K562 (cell line): ENCODE data around the gene ZNHIT6. TPM values are rescaled to one million over a fixed set of nuclear protein-coding genes. Genes with fewer than 3 reads are reported as not detected.

ENCODE experiments used
- ASH1L ChIP-seq: fragments of 450-650 bp; IDR thresholded peaks from 2 replicates; pipeline ENCODE4 v1.6.1; 2018; ENCODE audit warnings: borderline replicate concordance, mild to moderate bottlenecking, low read depth; ENCODE audit not compliant: partially characterized antibody
- GABPA ChIP-seq: fragments of 200-800 bp; sonication (Bioruptor generic); conservative IDR thresholded peaks from 2 replicates; pipeline ENCODE4 v1.6.1; 2016; ENCODE audit warnings: low read depth, missing genetic modification characterization, missing compliant biosample characterization
- NFATC3 ChIP-seq: fragments of 450-650 bp; IDR thresholded peaks from 2 replicates; pipeline ENCODE4 v1.6.1; 2017; ENCODE audit warnings: mild to moderate bottlenecking
- PHF8 ChIP-seq: fragments of 200-600 bp; sonication (generic); IDR thresholded peaks from 2 replicates; pipeline ENCODE4 v1.6.1; 2012; ENCODE audit warnings: mixed run types, mild to moderate bottlenecking, inconsistent platforms, low read length, moderate library complexity, borderline replicate concordance
- POLR2AphosphoS5 ChIP-seq: IDR thresholded peaks from 2 replicates; pipeline ENCODE4 v1.6.1; 2011; ENCODE audit warnings: mild to moderate bottlenecking, low read depth, low read length, moderate library complexity; ENCODE audit not compliant: control insufficient read depth, insufficient read depth
- POLR2G ChIP-seq: fragments of 200-400 bp; formaldehyde crosslinking; IDR thresholded peaks from 2 replicates; pipeline ENCODE4 v1.6.1; 2017; ENCODE audit warnings: low read depth, mild to moderate bottlenecking, antibody characterized with exemption, low read length, moderate library complexity
- SMARCC2 ChIP-seq: fragments of 450-650 bp; IDR thresholded peaks from 2 replicates; pipeline ENCODE4 v1.6.1; 2017; ENCODE audit warnings: antibody characterized with exemption, moderate library complexity, mild to moderate bottlenecking, low read depth
- SMC3 ChIP-seq: conservative IDR thresholded peaks from 2 replicates; pipeline ENCODE4 v1.6.1; 2011; ENCODE audit warnings: low read depth, low read length, improper control_type of control experiment; ENCODE audit not compliant: insufficient read depth
- ZNF75A ChIP-seq: fragments of 450-650 bp; formaldehyde crosslinking; IDR thresholded peaks from 2 replicates; pipeline ENCODE4 v1.4.0; 2020; ENCODE audit warnings: mild to moderate bottlenecking
- polyA plus RNA-seq, 8 experiments: library from polyadenylated mRNA; depleted of rRNA in 4 of 8; stranded (reverse) in 5 of 8; unstranded in 3 of 8; fragments of >200 nt; fragmentation: Nextera tagmentation in 2 of 8; fragmentation: Illumina TruSeq in 1 of 8; extraction: Ambion mirVana in 2 of 8; extraction: Trizol in 1 of 8; gene quantifications; 2 replicates each; pipeline versions ENCODE4 v1.2.1 to v1.2.3, GENCODE V29; 2011 to 2014; ENCODE audit warnings: inconsistent platforms in 1 of 8, missing spikeins in 1 of 8
- total RNA-seq, 7 experiments: library from RNA; depleted of rRNA in 6 of 7; stranded (reverse); fragments of >200 nt in 6 of 7; fragmentation: Illumina TruSeq in 2 of 7; extraction: Trizol in 2 of 7; gene quantifications; 2 replicates each; pipeline versions ENCODE4 v1.2.1 to v1.2.3, GENCODE V29; 2011 to 2021; ENCODE audit warnings: low replicate concordance in 1 of 7
- TF ChIP-seq, protein P1 (sequence below): fragments of 250-450 bp; sonication (Bioruptor Pico); IDR thresholded peaks from 2 replicates; pipeline ENCODE4 v1.4.0; 2020; ENCODE audit warnings: mild to moderate bottlenecking
- TF ChIP-seq, protein P2 (sequence below): fragments of 450-650 bp; IDR thresholded peaks from 2 replicates; pipeline ENCODE4 v1.6.1; 2016
- TF ChIP-seq, protein P3 (sequence below), 2 experiments: fragments of 450-650 bp in 1 of 2; sonication (generic) in 1 of 2; formaldehyde crosslinking in 1 of 2; IDR thresholded peaks; 2 replicates each; pipeline versions ENCODE4 v1.7.1 to v1.9.0; 2016 to 2022; ENCODE audit warnings: inconsistent platforms in 1 of 2, mild to moderate bottlenecking in 1 of 2, missing genetic modification reagents in 1 of 2

ZNHIT6 gene
- total and polyA plus RNA-seq, 9 of the 15 experiments (the other 6 are each of a cell fraction or from before 2014, with no cell fraction given) = 15.4 to 37.6 (median 21.7) TPM

GRCh38 chr1:85707990-85708828, at the start of gene ZNHIT6 (continued):
- peak; percentile 80 for TF ChIP-seq POLR2G
- peak; percentile 51; the same call in 1 of the 2 replicates for TF ChIP-seq POLR2AphosphoS5
- TF ChIP-seq, protein P1, sequence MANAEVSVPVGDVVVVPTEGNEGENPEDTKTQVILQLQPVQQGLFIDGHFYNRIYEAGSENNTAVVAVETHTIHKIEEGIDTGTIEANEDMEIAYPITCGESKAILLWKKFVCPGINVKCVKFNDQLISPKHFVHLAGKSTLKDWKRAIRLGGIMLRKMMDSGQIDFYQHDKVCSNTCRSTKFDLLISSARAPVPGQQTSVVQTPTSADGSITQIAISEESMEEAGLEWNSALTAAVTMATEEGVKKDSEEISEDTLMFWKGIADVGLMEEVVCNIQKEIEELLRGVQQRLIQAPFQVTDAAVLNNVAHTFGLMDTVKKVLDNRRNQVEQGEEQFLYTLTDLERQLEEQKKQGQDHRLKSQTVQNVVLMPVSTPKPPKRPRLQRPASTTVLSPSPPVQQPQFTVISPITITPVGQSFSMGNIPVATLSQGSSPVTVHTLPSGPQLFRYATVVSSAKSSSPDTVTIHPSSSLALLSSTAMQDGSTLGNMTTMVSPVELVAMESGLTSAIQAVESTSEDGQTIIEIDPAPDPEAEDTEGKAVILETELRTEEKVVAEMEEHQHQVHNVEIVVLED (CRISPR knock-in tag) = peak; percentile 45; the same call in 1 of the 2 replicates
- TF ChIP-seq, protein P2, sequence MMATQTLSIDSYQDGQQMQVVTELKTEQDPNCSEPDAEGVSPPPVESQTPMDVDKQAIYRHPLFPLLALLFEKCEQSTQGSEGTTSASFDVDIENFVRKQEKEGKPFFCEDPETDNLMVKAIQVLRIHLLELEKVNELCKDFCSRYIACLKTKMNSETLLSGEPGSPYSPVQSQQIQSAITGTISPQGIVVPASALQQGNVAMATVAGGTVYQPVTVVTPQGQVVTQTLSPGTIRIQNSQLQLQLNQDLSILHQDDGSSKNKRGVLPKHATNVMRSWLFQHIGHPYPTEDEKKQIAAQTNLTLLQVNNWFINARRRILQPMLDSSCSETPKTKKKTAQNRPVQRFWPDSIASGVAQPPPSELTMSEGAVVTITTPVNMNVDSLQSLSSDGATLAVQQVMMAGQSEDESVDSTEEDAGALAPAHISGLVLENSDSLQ = peak; percentile 45; the same call in 1 of the 2 replicates
- 0 out of 2 replicates have a peak, but pooled peaks have one; percentile 23 for TF ChIP-seq SMC3
- TF ChIP-seq, protein P3, sequence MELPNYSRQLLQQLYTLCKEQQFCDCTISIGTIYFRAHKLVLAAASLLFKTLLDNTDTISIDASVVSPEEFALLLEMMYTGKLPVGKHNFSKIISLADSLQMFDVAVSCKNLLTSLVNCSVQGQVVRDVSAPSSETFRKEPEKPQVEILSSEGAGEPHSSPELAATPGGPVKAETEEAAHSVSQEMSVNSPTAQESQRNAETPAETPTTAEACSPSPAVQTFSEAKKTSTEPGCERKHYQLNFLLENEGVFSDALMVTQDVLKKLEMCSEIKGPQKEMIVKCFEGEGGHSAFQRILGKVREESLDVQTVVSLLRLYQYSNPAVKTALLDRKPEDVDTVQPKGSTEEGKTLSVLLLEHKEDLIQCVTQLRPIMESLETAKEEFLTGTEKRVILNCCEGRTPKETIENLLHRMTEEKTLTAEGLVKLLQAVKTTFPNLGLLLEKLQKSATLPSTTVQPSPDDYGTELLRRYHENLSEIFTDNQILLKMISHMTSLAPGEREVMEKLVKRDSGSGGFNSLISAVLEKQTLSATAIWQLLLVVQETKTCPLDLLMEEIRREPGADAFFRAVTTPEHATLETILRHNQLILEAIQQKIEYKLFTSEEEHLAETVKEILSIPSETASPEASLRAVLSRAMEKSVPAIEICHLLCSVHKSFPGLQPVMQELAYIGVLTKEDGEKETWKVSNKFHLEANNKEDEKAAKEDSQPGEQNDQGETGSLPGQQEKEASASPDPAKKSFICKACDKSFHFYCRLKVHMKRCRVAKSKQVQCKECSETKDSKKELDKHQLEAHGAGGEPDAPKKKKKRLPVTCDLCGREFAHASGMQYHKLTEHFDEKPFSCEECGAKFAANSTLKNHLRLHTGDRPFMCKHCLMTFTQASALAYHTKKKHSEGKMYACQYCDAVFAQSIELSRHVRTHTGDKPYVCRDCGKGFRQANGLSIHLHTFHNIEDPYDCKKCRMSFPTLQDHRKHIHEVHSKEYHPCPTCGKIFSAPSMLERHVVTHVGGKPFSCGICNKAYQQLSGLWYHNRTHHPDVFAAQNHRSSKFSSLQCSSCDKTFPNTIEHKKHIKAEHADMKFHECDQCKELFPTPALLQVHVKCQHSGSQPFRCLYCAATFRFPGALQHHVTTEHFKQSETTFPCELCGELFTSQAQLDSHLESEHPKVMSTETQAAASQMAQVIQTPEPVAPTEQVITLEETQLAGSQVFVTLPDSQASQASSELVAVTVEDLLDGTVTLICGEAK (IDR thresholded peaks at IDR 0.05) = 0 out of 2 replicates have a peak, but pooled peaks have one; percentile 13
- TF ChIP-seq, protein P3 (CRISPR knock-in tag; IDR thresholded peaks at IDR 0.05) = no peak
- peak; percentile 90 for TF ChIP-seq ZNF75A (CRISPR knock-in tag)
- no peak for TF ChIP-seq SMARCC2
- TF ChIP-seq NFATC3 = no peak
- TF ChIP-seq ASH1L = peak; percentile 33
- TF ChIP-seq PHF8 = peak; percentile 88
- peak; percentile 68 for TF ChIP-seq GABPA (tag)
